Measurements from ENCODE around the gene DECR2. TPM values are rescaled to one million over a fixed set of nuclear protein-coding genes. Genes with fewer than 3 reads are reported as not detected.
A peak's percentile ranks its signal among the peaks of the same experiment; 100 is the strongest.

DECR2 gene
- total and polyA plus RNA-seq, 2 of the 13 experiments (the other 11 are each of a cell fraction or from before 2014, with no cell fraction given), result 36.3 to 44.6 TPM

DNA sequence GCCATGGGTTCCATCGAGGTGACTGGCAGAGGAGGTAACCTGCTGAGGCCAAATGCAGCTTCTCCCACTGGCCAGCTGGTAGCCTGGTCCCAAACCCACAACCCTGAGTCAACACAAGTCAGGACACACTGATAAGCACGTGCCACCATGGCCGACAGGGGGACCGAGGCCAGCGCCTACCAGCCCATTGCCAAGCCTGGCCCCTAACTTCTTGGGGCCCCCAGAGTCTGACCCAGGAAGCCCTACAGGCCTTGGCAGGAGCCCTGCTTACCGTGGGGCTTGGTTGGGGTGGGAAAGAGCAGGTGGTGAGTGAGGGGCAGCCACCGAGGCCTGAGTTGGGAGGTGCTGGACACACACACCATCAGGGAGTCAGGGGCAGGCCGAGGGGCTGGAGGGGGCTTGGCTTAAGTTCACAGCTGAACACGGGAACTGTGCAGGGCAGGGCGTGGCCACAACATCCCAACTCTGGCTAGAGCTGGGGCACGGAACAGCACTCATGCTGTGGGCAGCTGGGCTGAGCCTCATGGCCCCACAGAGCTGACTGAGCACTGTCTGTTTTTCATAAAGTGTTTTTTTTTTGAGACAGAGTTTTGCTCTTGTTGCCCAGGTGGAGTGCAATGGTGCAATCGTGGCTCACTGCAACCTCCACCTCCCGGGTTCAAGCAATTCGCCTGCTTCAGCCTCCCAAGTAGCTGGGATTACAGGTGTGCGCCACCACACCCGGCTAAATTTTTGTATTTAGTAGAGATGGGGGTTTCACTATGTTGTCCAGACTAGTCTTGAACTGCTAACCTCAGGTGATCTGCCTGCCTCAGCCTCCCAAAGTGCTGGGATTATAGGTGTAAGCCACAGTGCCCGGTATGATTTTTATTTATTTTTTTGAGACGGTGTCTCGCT lies 36.8 kb upstream of the DECR2 start (continued):
- TF ChIP-seq ZNF572 (CRISPR knock-in tag; IDR thresholded peaks at IDR 0.05) (0 out of 2 replicates have a peak, but pooled peaks have one; percentile 41), ZSCAN21 (CRISPR knock-in tag; IDR thresholded peaks at IDR 0.05; ENCODE audit: borderline replicate concordance) (peak; percentile 50; the same call in 1 of the 2 replicates), MTA1 (CRISPR knock-in tag; IDR thresholded peaks at IDR 0.05; ENCODE audit: borderline replicate concordance) (peak; percentile 40; the same call in 1 of the 2 replicates), ZNF556 (CRISPR knock-in tag; IDR thresholded peaks at IDR 0.05; ENCODE audit: borderline replicate concordance) (no peak), ZKSCAN8 (CRISPR knock-in tag; IDR thresholded peaks at IDR 0.05; ENCODE audit: borderline replicate concordance) (no peak), HCFC1 (IDR thresholded peaks at IDR 0.05; ENCODE audit: low read depth, low read length) (no peak), HIVEP1 (CRISPR knock-in tag; IDR thresholded peaks at IDR 0.05) (0 out of 2 replicates have a peak, but pooled peaks have one; percentile 23), PHF5A (CRISPR knock-in tag; IDR thresholded peaks at IDR 0.05; ENCODE audit: low read depth, unreplicated experiment) (no peak), ZNF777 (CRISPR knock-in tag; IDR thresholded peaks at IDR 0.05) (no peak), ZNF773 (CRISPR knock-in tag; IDR thresholded peaks at IDR 0.05; ENCODE audit: borderline replicate concordance) (no peak), FOXP1 (IDR thresholded peaks at IDR 0.05) (no peak), FOXP1 (CRISPR knock-in tag; IDR thresholded peaks at IDR 0.05) (no peak), ZNF746 (CRISPR knock-in tag; IDR thresholded peaks at IDR 0.05) (no peak), ZNF607 (CRISPR knock-in tag; IDR thresholded peaks at IDR 0.05; ENCODE audit: borderline replicate concordance) (no peak), MTF2 (CRISPR knock-in tag; IDR thresholded peaks at IDR 0.05; ENCODE audit: borderline replicate concordance) (no peak), GABPB1 (CRISPR knock-in tag; IDR thresholded peaks at IDR 0.05) (no peak), HNF4A (CRISPR knock-in tag; IDR thresholded peaks at IDR 0.05) (no peak), RORA (CRISPR knock-in tag; IDR thresholded peaks at IDR 0.05) (no peak)
- TF ChIP-seq, protein P1, sequence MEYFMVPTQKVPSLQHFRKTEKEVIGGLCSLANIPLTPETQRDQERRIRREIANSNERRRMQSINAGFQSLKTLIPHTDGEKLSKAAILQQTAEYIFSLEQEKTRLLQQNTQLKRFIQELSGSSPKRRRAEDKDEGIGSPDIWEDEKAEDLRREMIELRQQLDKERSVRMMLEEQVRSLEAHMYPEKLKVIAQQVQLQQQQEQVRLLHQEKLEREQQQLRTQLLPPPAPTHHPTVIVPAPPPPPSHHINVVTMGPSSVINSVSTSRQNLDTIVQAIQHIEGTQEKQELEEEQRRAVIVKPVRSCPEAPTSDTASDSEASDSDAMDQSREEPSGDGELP (IDR thresholded peaks at IDR 0.05; ENCODE audit: borderline replicate concordance, low read depth), result peak; percentile 41; the same call in 1 of the 2 replicates
- TF ChIP-seq, protein P2, sequence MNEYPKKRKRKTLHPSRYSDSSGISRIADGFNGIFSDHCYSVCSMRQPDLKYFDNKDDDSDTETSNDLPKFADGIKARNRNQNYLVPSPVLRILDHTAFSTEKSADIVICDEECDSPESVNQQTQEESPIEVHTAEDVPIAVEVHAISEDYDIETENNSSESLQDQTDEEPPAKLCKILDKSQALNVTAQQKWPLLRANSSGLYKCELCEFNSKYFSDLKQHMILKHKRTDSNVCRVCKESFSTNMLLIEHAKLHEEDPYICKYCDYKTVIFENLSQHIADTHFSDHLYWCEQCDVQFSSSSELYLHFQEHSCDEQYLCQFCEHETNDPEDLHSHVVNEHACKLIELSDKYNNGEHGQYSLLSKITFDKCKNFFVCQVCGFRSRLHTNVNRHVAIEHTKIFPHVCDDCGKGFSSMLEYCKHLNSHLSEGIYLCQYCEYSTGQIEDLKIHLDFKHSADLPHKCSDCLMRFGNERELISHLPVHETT (CRISPR knock-in tag; conservative IDR thresholded peaks at IDR 0.05), result no peak
- TF ChIP-seq, protein P3, sequence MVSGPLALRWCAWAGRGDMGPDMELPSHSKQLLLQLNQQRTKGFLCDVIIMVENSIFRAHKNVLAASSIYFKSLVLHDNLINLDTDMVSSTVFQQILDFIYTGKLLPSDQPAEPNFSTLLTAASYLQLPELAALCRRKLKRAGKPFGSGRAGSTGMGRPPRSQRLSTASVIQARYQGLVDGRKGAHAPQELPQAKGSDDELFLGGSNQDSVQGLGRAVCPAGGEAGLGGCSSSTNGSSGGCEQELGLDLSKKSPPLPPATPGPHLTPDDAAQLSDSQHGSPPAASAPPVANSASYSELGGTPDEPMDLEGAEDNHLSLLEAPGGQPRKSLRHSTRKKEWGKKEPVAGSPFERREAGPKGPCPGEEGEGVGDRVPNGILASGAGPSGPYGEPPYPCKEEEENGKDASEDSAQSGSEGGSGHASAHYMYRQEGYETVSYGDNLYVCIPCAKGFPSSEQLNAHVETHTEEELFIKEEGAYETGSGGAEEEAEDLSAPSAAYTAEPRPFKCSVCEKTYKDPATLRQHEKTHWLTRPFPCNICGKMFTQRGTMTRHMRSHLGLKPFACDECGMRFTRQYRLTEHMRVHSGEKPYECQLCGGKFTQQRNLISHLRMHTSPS (CRISPR knock-in tag; IDR thresholded peaks at IDR 0.05; ENCODE audit: low read depth), result peak; percentile 24; the same call in 1 of the 2 replicates
- TF ChIP-seq, protein P4, sequence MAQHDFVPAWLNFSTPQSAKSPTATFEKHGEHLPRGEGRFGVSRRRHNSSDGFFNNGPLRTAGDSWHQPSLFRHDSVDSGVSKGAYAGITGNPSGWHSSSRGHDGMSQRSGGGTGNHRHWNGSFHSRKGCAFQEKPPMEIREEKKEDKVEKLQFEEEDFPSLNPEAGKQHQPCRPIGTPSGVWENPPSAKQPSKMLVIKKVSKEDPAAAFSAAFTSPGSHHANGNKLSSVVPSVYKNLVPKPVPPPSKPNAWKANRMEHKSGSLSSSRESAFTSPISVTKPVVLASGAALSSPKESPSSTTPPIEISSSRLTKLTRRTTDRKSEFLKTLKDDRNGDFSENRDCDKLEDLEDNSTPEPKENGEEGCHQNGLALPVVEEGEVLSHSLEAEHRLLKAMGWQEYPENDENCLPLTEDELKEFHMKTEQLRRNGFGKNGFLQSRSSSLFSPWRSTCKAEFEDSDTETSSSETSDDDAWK (CRISPR knock-in tag; IDR thresholded peaks at IDR 0.05), result no peak
- TF ChIP-seq, protein P5, sequence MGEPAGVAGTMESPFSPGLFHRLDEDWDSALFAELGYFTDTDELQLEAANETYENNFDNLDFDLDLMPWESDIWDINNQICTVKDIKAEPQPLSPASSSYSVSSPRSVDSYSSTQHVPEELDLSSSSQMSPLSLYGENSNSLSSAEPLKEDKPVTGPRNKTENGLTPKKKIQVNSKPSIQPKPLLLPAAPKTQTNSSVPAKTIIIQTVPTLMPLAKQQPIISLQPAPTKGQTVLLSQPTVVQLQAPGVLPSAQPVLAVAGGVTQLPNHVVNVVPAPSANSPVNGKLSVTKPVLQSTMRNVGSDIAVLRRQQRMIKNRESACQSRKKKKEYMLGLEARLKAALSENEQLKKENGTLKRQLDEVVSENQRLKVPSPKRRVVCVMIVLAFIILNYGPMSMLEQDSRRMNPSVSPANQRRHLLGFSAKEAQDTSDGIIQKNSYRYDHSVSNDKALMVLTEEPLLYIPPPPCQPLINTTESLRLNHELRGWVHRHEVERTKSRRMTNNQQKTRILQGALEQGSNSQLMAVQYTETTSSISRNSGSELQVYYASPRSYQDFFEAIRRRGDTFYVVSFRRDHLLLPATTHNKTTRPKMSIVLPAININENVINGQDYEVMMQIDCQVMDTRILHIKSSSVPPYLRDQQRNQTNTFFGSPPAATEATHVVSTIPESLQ (CRISPR knock-in tag; conservative IDR thresholded peaks at IDR 0.05), result no peak

Data from HepG2 (cell line).